Bladder microvascular endothelial cell (primary cell): ENCODE results near the gene CASP9. TPM values are rescaled to one million over a fixed set of nuclear protein-coding genes. Genes with fewer than 3 reads are reported as not detected.

Experiments
- total RNA-seq: library from RNA; depleted of rRNA; stranded (reverse); fragments of >200 nt; gene quantifications from 2 replicates; pipeline ENCODE4 v1.2.3, GENCODE V29; 2014

Gene CASP9
- 3.6 and 4.0 TPM in 2 replicates for total RNA-seq

GRCh38 chr1:15524021-15524282 is at the start of gene CASP9:
Gene CASP9 (minus strand): TSS chr1:15524215. CDS start chr1:15524200, 15 bp downstream.

DNA sequence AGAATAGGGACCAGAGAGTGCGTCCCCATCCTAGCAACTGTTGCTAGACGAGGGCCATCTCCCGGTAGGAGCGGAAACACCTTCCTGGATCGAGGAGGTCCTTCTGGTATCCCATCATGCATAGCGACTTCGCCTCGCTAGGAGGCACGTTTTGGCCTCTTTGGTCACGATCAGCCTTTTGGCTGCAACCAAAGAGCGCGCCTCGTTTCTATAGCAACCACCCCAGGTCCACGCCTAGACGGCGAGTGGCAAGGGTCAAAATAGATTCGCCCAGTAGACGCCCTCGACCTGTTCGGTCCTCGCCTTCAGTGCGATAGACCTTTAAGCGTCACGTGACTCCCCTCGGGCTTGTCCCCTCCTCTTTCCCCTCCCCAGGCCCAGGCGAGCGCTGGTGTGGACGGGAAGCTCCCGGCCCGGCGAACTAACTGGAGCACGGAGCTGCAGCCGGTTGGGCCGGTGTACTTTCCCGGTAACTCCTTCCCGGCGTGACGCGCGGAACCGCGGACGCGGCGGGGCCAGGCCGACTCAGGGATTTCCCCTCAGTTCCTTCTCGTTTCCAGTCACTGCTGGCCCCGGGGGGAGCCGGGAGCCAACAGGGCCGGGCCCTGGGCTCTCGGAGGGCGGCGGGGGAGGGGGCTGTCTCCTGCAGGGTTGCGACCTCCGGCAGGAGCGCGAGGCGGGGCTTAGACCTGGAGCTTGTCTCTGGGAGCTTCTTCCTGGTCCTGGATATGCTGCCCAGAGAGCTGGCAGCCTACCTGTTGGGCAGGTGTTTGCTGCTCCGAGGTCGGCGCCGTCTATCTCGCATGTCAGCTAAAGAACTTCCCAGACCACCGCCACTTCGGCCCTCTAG is 2.7 kb upstream of the CASP9 start, which contains the start of gene DNAJC16:
Gene DNAJC16, plus strand, starts transcription at position 359 of the 850 bp plus-strand sequence. CDS start 2,258 bp downstream, outside the sequence.

DNA sequence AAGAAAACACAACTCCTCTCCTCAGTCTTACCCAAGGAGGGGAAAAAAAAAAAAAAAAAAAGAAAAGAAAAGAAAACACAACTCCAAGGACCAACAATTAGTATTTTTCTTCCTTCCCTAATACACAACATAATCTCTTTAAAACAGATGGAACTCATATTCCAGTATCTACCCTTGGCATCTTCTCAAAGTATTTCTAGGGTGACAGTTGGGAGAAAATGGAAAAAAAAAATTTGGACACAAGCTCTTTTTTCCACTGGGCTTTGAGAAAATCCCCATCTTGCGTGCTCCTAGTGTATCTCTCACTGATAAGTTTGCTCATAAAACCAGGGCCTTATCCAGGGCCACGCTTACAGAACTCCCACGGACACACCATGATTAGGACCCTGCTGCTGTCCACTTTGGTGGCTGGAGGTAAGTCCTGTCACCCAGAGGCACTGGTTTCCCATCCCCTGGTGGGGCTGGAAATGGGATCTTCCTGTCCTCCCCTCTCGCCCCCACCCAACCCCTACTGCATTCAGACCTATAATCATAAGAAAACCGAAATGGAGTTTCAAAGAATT is 48.2 kb downstream of the CASP9 start, which contains the start of gene CELA2B:
Gene CELA2B, plus strand, starts transcription at position 353 of the 563 bp plus-strand sequence. Its CDS starts 22 bp downstream, at position 375.

GRCh38 chr1:15456313-15456954 is 67.6 kb downstream of the CASP9 start, which contains the start of gene CELA2A:
Gene CELA2A (plus strand): TSS chr1:15456732. CDS start chr1:15456754, 22 bp downstream.

Other genes with a start within 250 kb of the CASP9 start
- 25.9 and 45.3 TPM in 2 replicates for gene EFHD2, start 114.3 kb downstream of the CASP9 start, total RNA-seq
- not detected in 2 replicates for gene CTRC, start 85.8 kb downstream of the CASP9 start, total RNA-seq
- not detected in 2 replicates for gene CELA2A, start 67.5 kb downstream of the CASP9 start, total RNA-seq
- gene CELA2B, start 48.1 kb downstream of the CASP9 start, total RNA-seq, result not detected in 2 replicates
- 8.9 and 27.3 TPM in 2 replicates for gene DNAJC16, start 2.6 kb upstream of the CASP9 start, total RNA-seq
- 0.16 and 0.50 TPM in 2 replicates for gene AGMAT, start 60.8 kb upstream of the CASP9 start, total RNA-seq
- gene DDI2, start 93.2 kb upstream of the CASP9 start, total RNA-seq, result 11.7 and 36.9 TPM in 2 replicates
- 41.4 and 64.4 TPM in 2 replicates for gene PLEKHM2, start 160.1 kb upstream of the CASP9 start, total RNA-seq
- gene SLC25A34, start 212.0 kb upstream of the CASP9 start, total RNA-seq, result under 0.01 and 0.44 TPM in 2 replicates
- not detected in 2 replicates for gene TMEM82, start 218.3 kb upstream of the CASP9 start, total RNA-seq
- gene FBLIM1, start 234.6 kb upstream of the CASP9 start, total RNA-seq, result 58.6 and 268 TPM in 2 replicates